K562 (cell line): ENCODE data around the gene TP53I3. TPM values are rescaled to one million over a fixed set of nuclear protein-coding genes. Genes with fewer than 3 reads are reported as not detected.

Source experiments
- FOXK1 ChIP-seq: sonication (generic); formaldehyde crosslinking; IDR thresholded peaks from 2 replicates; pipeline ENCODE4 v1.8.0; 2022; ENCODE audit warnings: missing genetic modification reagents, mild to moderate bottlenecking, borderline replicate concordance
- HMG20B ChIP-seq: fragments of 250-450 bp; sonication (Bioruptor Pico); IDR thresholded peaks from 2 replicates; pipeline ENCODE4 v1.5.0; 2021; ENCODE audit warnings: mild to moderate bottlenecking
- HNRNPLL ChIP-seq: fragments of 200-400 bp; formaldehyde crosslinking; IDR thresholded peaks from 2 replicates; pipeline ENCODE4 v1.6.1; 2017; ENCODE audit warnings: low read length, low read depth, mild to moderate bottlenecking; ENCODE audit not compliant: poor library complexity, severe bottlenecking
- KAT7 ChIP-seq: sonication (generic); formaldehyde crosslinking; IDR thresholded peaks from 2 replicates; pipeline ENCODE4 v1.8.0; 2022; ENCODE audit warnings: missing genetic modification reagents, mild to moderate bottlenecking, borderline replicate concordance
- KDM1A ChIP-seq, 2 experiments: fragments of 450-650 bp; IDR thresholded peaks; 2 replicates each; pipeline ENCODE4 v1.6.1; 2016; ENCODE audit warnings: mild to moderate bottlenecking in 2 of 2
- MYBL2 ChIP-seq, 2 experiments: fragments of 450-650 bp in 1 of 2; sonication (generic) in 1 of 2; formaldehyde crosslinking in 1 of 2; IDR thresholded peaks; 2 replicates each; pipeline versions ENCODE4 v1.6.1 to v1.8.1; 2017 to 2022; ENCODE audit warnings: borderline replicate concordance in 1 of 2, inconsistent platforms in 1 of 2, low read depth in 1 of 2, mild to moderate bottlenecking in 1 of 2, missing genetic modification reagents in 1 of 2, moderate library complexity in 1 of 2
- NFATC3 ChIP-seq: fragments of 450-650 bp; IDR thresholded peaks from 2 replicates; pipeline ENCODE4 v1.6.1; 2017; ENCODE audit warnings: mild to moderate bottlenecking
- NR4A1 ChIP-seq, 2 experiments: fragments of 250-450 bp in 1 of 2; fragments of 450-650 bp in 1 of 2; sonication (Bioruptor Pico) in 1 of 2; IDR thresholded peaks; 2 replicates each; pipeline versions ENCODE4 v1.4.0 to v1.6.1; 2016 to 2020; ENCODE audit warnings: mild to moderate bottlenecking in 2 of 2, missing compliant biosample characterization in 1 of 2, missing genetic modification characterization in 1 of 2, moderate library complexity in 1 of 2
- PRMT5 ChIP-seq: sonication (generic); formaldehyde crosslinking; IDR thresholded peaks from 2 replicates; pipeline ENCODE4 v1.5.0; 2020; ENCODE audit warnings: missing genetic modification reagents
- RBM15 ChIP-seq: fragments of 200-400 bp; formaldehyde crosslinking; IDR thresholded peaks from 2 replicates; pipeline ENCODE4 v1.6.1; 2018; ENCODE audit warnings: mild to moderate bottlenecking, low read length, moderate library complexity; ENCODE audit not compliant: insufficient read depth
- SMAD4 ChIP-seq: fragments of 250-450 bp; sonication (Bioruptor Pico); conservative IDR thresholded peaks from 2 replicates; pipeline ENCODE4 v1.8.0; 2021; ENCODE audit warnings: inconsistent platforms, mild to moderate bottlenecking, moderate library complexity
- SP1 ChIP-seq: sonication (generic); formaldehyde crosslinking; IDR thresholded peaks from 2 replicates; pipeline ENCODE4 v1.8.1; 2022; ENCODE audit warnings: mild to moderate bottlenecking, missing genetic modification reagents
- ZFPM2 ChIP-seq: fragments of 250-450 bp; sonication (Bioruptor Pico); IDR thresholded peaks from 2 replicates; pipeline ENCODE4 v1.5.1; 2022; ENCODE audit warnings: mild to moderate bottlenecking
- ZNF134 ChIP-seq: fragments of 250-450 bp; sonication (Bioruptor Pico); conservative IDR thresholded peaks from 2 replicates; pipeline ENCODE4 v1.4.0; 2020
- ZNF143 ChIP-seq: sonication (generic); formaldehyde crosslinking; IDR thresholded peaks from 2 replicates; pipeline ENCODE4 v1.9.0; 2022; ENCODE audit warnings: mild to moderate bottlenecking, missing genetic modification reagents
- ZNF175 ChIP-seq: fragments of 200-800 bp; sonication (Bioruptor generic); IDR thresholded peaks from 2 replicates; pipeline ENCODE4 v1.6.1; 2016; ENCODE audit warnings: low read depth, mild to moderate bottlenecking, missing genetic modification characterization, missing compliant biosample characterization
- ZNF263 ChIP-seq: sonication (generic); formaldehyde crosslinking; IDR thresholded peaks from 2 replicates; pipeline ENCODE4 v1.8.0; 2022; ENCODE audit warnings: mild to moderate bottlenecking, missing genetic modification reagents, borderline replicate concordance
- polyA plus RNA-seq, 8 experiments: library from polyadenylated mRNA; depleted of rRNA in 4 of 8; stranded (reverse) in 5 of 8; unstranded in 3 of 8; fragments of >200 nt; fragmentation: Nextera tagmentation in 2 of 8; fragmentation: Illumina TruSeq in 1 of 8; extraction: Ambion mirVana in 2 of 8; extraction: Trizol in 1 of 8; gene quantifications; 2 replicates each; pipeline versions ENCODE4 v1.2.1 to v1.2.3, GENCODE V29; 2011 to 2014; ENCODE audit warnings: inconsistent platforms in 1 of 8, missing spikeins in 1 of 8
- total RNA-seq, 7 experiments: library from RNA; depleted of rRNA in 6 of 7; stranded (reverse); fragments of >200 nt in 6 of 7; fragmentation: Illumina TruSeq in 2 of 7; extraction: Trizol in 2 of 7; gene quantifications; 2 replicates each; pipeline versions ENCODE4 v1.2.1 to v1.2.3, GENCODE V29; 2011 to 2021; ENCODE audit warnings: low replicate concordance in 1 of 7
- TF ChIP-seq, protein P1 (sequence below): fragments of 450-650 bp; conservative IDR thresholded peaks from 2 replicates; pipeline ENCODE4 v1.6.1; 2016; ENCODE audit warnings: missing genetic modification characterization, low read depth, mild to moderate bottlenecking, control low read depth, missing compliant biosample characterization
- TF ChIP-seq, protein P2 (sequence below): fragments of 250-450 bp; sonication (Bioruptor Pico); IDR thresholded peaks from 2 replicates; pipeline ENCODE4 v1.8.0; 2021; ENCODE audit warnings: moderate library complexity, mild to moderate bottlenecking, inconsistent platforms
- TF ChIP-seq, protein P3 (sequence below), 2 experiments: IDR thresholded peaks in 1 of 2; conservative IDR thresholded peaks in 1 of 2; 2 replicates each; pipeline ENCODE4 v1.6.1; 2016; ENCODE audit warnings: low read depth in 2 of 2, mild to moderate bottlenecking in 1 of 2, missing compliant biosample characterization in 1 of 2, missing genetic modification characterization in 1 of 2, moderate library complexity in 1 of 2

Gene TP53I3
- total and polyA plus RNA-seq, 9 of the 15 experiments (the other 6 are each of a cell fraction or from before 2014, with no cell fraction given): 0.65 to 9.5 (median 5.6) TPM

DNA sequence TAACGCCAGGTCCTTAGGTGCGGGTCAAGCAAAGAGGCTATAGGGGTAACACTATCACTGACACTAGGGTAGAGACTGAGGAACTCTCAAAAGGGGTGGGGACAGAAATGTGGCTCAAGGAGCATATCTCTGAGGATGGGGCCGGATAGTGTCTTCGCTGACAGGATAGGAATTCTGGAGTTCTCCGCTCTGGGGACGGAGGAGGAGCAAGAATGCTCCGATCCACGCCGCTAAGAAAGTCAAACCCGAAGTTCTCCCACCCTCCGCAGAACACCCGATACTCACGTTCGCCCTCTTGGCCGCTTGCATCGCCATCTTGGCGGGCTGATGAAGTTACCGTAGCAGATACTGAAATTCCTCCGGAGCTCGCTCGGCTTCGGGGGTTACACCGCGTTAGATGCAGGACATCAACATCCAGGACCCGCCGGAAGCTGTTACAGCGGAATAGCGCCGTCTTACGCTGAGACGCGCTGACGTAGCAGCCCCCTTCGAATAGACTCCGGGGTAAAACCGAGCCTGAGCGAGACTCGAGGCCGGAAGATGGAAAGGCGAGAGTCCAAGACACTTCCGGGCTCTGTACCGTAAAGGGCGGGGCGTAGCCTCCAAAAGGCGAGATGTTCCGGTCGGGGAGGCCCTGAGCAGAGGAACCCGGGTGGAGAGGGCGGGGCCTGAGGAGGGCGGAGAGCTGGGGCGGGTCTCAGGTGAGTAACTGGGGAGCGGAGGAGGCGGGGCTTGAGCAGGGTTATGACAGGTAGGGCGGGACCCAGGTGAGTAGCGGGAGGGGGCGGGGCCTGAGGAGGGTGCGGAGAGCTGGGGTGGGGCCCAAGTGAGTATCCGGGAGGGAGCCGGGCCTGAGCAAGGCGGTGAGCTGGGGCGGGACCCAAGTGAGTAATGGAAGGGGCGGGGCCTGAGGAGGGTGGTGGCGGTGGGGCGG lies 8.5 kb downstream of the TP53I3 start, which contains the start of gene SF3B6 (continued):
- no peak for TF ChIP-seq MYBL2 (IDR thresholded peaks at IDR 0.05; ENCODE audit: low read depth)
- TF ChIP-seq MYBL2 (CRISPR knock-in tag; IDR thresholded peaks at IDR 0.05; ENCODE audit: borderline replicate concordance): no peak
- TF ChIP-seq, protein P1, sequence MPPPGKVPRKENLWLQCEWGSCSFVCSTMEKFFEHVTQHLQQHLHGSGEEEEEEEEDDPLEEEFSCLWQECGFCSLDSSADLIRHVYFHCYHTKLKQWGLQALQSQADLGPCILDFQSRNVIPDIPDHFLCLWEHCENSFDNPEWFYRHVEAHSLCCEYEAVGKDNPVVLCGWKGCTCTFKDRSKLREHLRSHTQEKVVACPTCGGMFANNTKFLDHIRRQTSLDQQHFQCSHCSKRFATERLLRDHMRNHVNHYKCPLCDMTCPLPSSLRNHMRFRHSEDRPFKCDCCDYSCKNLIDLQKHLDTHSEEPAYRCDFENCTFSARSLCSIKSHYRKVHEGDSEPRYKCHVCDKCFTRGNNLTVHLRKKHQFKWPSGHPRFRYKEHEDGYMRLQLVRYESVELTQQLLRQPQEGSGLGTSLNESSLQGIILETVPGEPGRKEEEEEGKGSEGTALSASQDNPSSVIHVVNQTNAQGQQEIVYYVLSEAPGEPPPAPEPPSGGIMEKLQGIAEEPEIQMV (tag): no peak
- TF ChIP-seq KAT7: 0 out of 2 replicates have a peak, but pooled peaks have one; percentile 50
- TF ChIP-seq RBM15: no peak
- TF ChIP-seq HNRNPLL: peak; percentile 84
- no peak for TF ChIP-seq NR4A1 (CRISPR knock-in tag; IDR thresholded peaks at IDR 0.05)
- TF ChIP-seq NR4A1 (tag; IDR thresholded peaks at IDR 0.05): no peak
- no peak for TF ChIP-seq SMAD4 (CRISPR knock-in tag)
- peak; percentile 34; the same call in 1 of the 2 replicates for TF ChIP-seq ZNF175 (CRISPR knock-in tag)
- no peak for TF ChIP-seq PRMT5 (CRISPR knock-in tag)
- peak; percentile 96 for TF ChIP-seq FOXK1 (CRISPR knock-in tag)
- TF ChIP-seq ZNF263 (CRISPR knock-in tag): peak; percentile 52; the same call in 1 of the 2 replicates
- TF ChIP-seq, protein P2, sequence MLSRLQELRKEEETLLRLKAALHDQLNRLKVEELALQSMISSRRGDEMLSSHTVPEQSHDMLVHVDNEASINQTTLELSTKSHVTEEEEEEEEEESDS: no peak
- TF ChIP-seq KDM1A (IDR thresholded peaks at IDR 0.05): no peak
- peak; percentile 84 for TF ChIP-seq NFATC3
- no peak for TF ChIP-seq HMG20B (CRISPR knock-in tag)
- peak; percentile 97 for TF ChIP-seq SP1 (CRISPR knock-in tag)
- TF ChIP-seq ZNF143 (CRISPR knock-in tag): no peak
- TF ChIP-seq ZFPM2 (CRISPR knock-in tag): no peak
- no peak for TF ChIP-seq ZNF134 (CRISPR knock-in tag)
- TF ChIP-seq, protein P3, sequence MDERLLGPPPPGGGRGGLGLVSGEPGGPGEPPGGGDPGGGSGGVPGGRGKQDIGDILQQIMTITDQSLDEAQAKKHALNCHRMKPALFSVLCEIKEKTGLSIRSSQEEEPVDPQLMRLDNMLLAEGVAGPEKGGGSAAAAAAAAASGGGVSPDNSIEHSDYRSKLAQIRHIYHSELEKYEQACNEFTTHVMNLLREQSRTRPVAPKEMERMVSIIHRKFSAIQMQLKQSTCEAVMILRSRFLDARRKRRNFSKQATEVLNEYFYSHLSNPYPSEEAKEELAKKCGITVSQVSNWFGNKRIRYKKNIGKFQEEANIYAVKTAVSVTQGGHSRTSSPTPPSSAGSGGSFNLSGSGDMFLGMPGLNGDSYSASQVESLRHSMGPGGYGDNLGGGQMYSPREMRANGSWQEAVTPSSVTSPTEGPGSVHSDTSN (CRISPR knock-in tag; IDR thresholded peaks at IDR 0.05; ENCODE audit: low read depth): no peak
- TF ChIP-seq, protein P3 (tag; conservative IDR thresholded peaks at IDR 0.05; ENCODE audit: low read depth): peak; percentile 45; the same call in 1 of the 2 replicates
